Activated CD4-positive, CD25-positive, alpha-beta regulatory T cell treated with anti-CD3 and anti-CD28 coated beads, Interleukin-2, amount 50 U/mL, for 16 hours (primary cell): ENCODE measurements around the gene UBE2J1.
A peak's percentile ranks its signal among the peaks of the same experiment; 100 is the strongest.

ENCODE experiments used
- DNase-seq: peaks from one replicate; pipeline ENCODE4 v3.0.0-alpha.2; 2020; ENCODE audit warnings: low read depth, low spot score

UBE2J1 gene

GRCh38 chr6:89368107-89368506, 15.6 kb upstream of the UBE2J1 start:
- peak; percentile 28 for DNase-seq

- no peak for DNase-seq
These were observed 12.1 kb upstream of the UBE2J1 start for GRCh38 chr6:89364586-89364985.

GRCh38 chr6:89361171-89361570, 8.6 kb upstream of the UBE2J1 start:
- no peak for DNase-seq

- no peak for DNase-seq
These were observed 8.0 kb upstream of the UBE2J1 start for GRCh38 chr6:89360415-89360999.

- DNase-seq = no peak
These were observed 7.0 kb upstream of the UBE2J1 start for GRCh38 chr6:89359561-89359960.

- DNase-seq = no peak
These were observed 4.9 kb upstream of the UBE2J1 start for GRCh38 chr6:89357390-89357789.

- DNase-seq = no peak
These were observed 4.2 kb upstream of the UBE2J1 start for GRCh38 chr6:89356642-89357170.

- DNase-seq = no peak
These were observed 3.1 kb upstream of the UBE2J1 start for GRCh38 chr6:89355511-89356194.

- no peak for DNase-seq
These were observed 1.3 kb upstream of the UBE2J1 start for GRCh38 chr6:89353702-89354392.

- no peak for DNase-seq
These were observed 615 bp upstream of the UBE2J1 start for GRCh38 chr6:89353118-89353556.

- DNase-seq = no peak
These were observed 748 bp downstream of the UBE2J1 start for GRCh38 chr6:89351671-89352277.

- DNase-seq = no peak
These were observed 2.1 kb downstream of the UBE2J1 start for GRCh38 chr6:89350281-89350966.

GRCh38 chr6:89348372-89348771, 4.2 kb downstream of the UBE2J1 start:
- DNase-seq = no peak

- DNase-seq = no peak
These were observed 4.7 kb downstream of the UBE2J1 start for GRCh38 chr6:89347825-89348224.

GRCh38 chr6:89346433-89346832, 6.1 kb downstream of the UBE2J1 start:
- no peak for DNase-seq

GRCh38 chr6:89339565-89339964, 13.0 kb downstream of the UBE2J1 start:
- no peak for DNase-seq

- DNase-seq = no peak
These were observed 17.4 kb downstream of the UBE2J1 start for GRCh38 chr6:89335164-89335563.

GRCh38 chr6:89330910-89331309, 21.6 kb downstream of the UBE2J1 start:
- DNase-seq = no peak

GRCh38 chr6:89328976-89329375, 23.5 kb downstream of the UBE2J1 start:
- DNase-seq = no peak

GRCh38 chr6:89324304-89324703, 28.2 kb downstream of the UBE2J1 start:
- DNase-seq = no peak

GRCh38 chr6:89323511-89323971, 29.0 kb downstream of the UBE2J1 start:
- DNase-seq = no peak
